ENCODE measurements around the gene TLE4.

The TLE4 gene

DNA sequence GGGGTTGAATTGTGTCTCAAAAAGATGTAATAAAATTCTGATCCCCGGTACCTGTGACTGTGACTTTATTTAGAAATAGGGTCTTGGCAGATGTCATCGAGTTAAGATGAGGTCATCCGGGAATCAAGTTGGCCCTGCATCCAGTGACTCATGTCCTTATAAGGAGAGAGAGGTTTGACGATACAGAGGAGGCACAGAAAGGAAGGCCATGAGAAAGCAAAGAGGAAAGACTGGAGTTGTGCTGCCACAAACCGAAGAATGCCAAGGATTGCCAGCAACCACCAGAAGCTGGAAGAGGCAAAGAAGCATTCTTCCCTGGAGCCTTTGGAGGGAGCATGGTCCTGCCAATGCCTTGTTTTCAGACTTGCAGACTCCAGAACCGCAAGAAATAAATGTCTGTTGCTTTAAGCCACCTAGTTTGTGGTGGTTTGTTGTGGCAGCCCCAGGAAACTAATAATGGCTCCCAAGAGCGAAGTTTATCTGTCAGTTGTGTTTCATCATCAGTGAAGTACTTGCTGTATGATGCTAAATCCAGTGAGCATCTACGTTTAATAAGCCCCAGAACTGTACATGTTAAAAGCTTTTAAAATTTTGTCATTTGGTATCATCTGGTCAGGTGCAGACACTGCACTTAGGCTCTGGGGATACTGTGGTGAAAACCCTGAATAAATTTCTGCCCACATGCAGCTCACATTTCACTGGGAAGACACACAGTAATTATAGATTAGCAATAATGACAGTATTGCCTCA lies 114.8 kb downstream of the TLE4 start:
- TF ChIP-seq, protein P1, sequence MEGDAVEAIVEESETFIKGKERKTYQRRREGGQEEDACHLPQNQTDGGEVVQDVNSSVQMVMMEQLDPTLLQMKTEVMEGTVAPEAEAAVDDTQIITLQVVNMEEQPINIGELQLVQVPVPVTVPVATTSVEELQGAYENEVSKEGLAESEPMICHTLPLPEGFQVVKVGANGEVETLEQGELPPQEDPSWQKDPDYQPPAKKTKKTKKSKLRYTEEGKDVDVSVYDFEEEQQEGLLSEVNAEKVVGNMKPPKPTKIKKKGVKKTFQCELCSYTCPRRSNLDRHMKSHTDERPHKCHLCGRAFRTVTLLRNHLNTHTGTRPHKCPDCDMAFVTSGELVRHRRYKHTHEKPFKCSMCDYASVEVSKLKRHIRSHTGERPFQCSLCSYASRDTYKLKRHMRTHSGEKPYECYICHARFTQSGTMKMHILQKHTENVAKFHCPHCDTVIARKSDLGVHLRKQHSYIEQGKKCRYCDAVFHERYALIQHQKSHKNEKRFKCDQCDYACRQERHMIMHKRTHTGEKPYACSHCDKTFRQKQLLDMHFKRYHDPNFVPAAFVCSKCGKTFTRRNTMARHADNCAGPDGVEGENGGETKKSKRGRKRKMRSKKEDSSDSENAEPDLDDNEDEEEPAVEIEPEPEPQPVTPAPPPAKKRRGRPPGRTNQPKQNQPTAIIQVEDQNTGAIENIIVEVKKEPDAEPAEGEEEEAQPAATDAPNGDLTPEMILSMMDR (IDR thresholded peaks at IDR 0.05; ENCODE audit: extremely low read depth, missing control alignments), result no peak
- no peak for DNase-seq (ENCODE audit: low spot score)

DNA sequence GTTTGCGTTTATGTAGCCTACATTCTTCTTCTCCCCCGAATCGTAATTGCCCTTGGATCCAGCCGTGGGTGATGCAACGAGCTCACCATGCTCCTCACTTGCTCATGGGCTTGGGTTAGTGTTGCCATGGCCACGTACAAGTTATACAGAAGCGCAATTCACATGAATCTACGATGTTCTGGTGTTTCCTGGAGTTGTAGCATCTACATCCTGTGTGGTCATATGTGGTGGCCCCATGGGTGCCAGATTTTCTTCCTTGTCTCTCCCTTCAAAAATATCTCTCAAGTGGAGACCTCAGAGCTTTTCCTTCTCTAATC lies 115.3 kb downstream of the TLE4 start:
- no peak for DNase-seq (ENCODE audit: low spot score)
- TF ChIP-seq, protein P1 (IDR thresholded peaks at IDR 0.05; ENCODE audit: extremely low read depth, missing control alignments), result no peak

DNA sequence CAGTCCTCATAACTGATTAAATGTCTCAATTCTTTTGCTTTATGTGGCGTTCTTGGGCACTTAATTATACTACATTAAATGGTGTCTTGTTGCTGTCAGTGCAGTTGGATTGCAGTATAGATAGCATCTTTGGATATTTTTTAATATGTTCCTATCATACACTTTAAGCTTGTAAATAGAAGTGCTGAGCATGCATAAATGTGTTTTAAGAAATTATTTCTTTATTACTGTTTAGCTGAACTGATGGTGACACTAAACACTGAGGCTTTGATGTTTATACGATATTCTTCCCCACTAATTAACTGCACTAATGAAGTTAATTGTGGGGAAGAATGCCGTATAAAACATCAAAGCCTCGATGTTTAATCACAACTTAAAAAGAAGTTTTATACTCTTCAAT lies 116.6 kb downstream of the TLE4 start:
- DNase-seq (ENCODE audit: low spot score), result no peak
- TF ChIP-seq, protein P1 (IDR thresholded peaks at IDR 0.05; ENCODE audit: extremely low read depth, missing control alignments), result no peak

DNA sequence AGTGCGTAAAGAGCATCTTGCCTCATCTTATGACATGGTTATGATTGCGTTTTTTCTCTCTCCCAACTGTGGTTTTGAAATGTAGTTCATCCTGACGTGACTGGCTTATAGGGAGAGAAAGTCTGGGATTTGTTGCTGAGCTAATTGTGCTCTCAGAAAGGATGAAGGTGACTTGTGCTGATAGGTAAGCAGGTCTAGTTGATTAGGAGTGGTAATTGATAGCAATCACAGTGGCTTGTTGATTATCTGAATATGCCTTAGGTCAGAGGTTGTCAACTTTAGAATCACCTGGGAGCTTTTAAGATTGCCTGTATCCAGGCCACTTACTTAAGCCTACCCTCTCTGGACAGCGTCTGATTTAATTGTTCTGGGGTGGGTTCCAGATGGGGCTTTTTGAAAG lies 117.8 kb downstream of the TLE4 start:
- no peak for DNase-seq (ENCODE audit: low spot score)
- TF ChIP-seq, protein P1 (IDR thresholded peaks at IDR 0.05; ENCODE audit: extremely low read depth, missing control alignments), result no peak

DNA sequence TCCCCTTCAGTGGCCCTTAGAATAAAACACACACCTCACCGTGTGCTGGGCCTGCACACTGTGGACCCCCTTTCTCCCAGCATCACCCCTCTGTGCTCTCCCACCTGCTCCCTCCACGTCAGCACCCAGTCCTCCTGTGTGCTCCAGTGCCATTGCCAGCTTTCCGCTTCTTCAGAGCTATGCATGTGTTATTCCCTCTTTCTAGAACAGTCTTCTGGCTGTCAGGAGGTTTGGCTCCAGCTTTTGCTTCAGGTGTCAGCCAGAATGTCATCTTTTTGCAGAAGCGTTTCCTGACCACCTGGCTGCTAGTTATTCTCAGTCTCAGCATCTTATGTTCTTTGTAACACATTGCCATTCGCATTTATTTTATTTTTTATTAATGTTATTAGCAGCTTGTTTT lies 119.7 kb downstream of the TLE4 start:
- no peak for DNase-seq (ENCODE audit: low spot score)

DNA sequence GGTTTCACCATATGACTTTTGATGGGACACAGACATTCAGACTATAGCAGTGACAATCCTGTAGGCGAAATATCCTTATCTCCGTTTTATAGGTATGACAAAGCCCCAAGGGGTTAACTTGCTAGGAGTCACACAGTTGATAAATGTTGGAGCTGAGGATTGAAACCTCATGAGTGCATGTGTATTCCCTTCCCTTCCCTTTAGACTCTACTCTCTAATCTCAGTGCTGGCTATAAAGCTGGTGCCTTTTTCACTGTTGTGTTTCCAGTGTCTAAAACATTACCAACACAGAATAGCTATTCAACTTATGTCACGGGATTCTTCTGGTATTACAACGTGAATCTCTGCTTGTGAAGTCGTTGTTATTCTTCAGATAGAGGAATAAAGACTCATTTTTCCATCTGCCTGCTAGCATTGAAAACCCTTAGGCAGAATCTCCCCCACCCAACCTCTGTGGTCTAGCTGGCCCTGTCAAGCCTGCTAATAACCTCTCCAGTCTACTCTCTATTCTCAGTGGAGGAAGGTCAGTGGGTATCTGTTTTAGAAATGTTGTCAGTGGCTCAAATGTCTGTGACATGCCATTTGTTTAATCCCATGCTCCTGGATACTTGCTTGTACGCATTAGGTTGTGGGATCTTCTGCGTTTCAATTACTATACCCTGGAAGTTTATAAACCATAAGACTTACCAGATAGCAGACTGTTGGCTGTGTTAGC lies 121.2 kb downstream of the TLE4 start:
- no peak for DNase-seq (ENCODE audit: low spot score)
- TF ChIP-seq, protein P1 (IDR thresholded peaks at IDR 0.05; ENCODE audit: extremely low read depth, missing control alignments), result no peak

More for the DNA sequence above, 119.7 kb downstream of the TLE4 start:
- TF ChIP-seq, protein P1 (IDR thresholded peaks at IDR 0.05; ENCODE audit: extremely low read depth, missing control alignments), result no peak

DNA sequence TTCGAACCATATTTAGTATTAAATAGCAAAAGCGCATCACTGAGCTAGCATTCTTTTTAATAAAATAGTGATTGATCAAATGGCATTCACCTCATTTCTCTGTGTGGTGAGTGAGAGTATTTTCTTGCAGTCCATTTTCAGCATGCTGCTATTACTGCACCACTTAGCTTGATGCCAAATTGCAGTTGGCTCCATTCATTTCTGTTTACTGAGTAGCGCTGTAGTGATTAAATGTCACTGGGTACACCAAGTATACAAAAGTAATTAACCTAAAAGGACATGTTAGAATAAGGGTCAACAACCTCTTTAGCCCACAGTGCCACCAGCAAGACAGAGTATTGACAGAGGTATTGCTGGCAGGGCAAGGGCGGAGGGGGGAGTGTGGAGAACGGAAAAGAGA lies 122.0 kb downstream of the TLE4 start:
- no peak for DNase-seq (ENCODE audit: low spot score)
- TF ChIP-seq, protein P1 (IDR thresholded peaks at IDR 0.05; ENCODE audit: extremely low read depth, missing control alignments), result no peak

Measured in GM20000 (cell line).